ENCODE measurements around the gene ARAF. TPM values are rescaled to one million over a fixed set of nuclear protein-coding genes. Genes with fewer than 3 reads are reported as not detected.

Gene ARAF
- total and polyA plus RNA-seq, 2 of the 4 experiments (the other 2 are of a cell fraction) = 9.1 to 52.2 TPM

GRCh38 chrX:47568656-47569295 is 7.8 kb downstream of the ARAF start:
- Histone ChIP-seq H4K20me1 (ENCODE audit: insufficient read depth, low read length) (peaks cover 4% of the 10 kb centered on the region), H3K56ac (ENCODE audit: extremely low read depth, insufficient read depth, low read length) (no peak overlapping the region), H3K4me1 (ENCODE audit: control insufficient read depth, insufficient read depth, low read length) (peaks cover 9% of the 10 kb centered on the region), H3K18ac (ENCODE audit: low read depth, low read length) (no peak overlapping the region), H3K36me3 (ENCODE audit: control insufficient read depth, insufficient read depth, low read length) (peaks cover 37% of the 10 kb centered on the region), H2BK120ac (ENCODE audit: low read depth, low read length) (no peak overlapping the region), H2BK15ac (ENCODE audit: low read depth, low read length) (no peak overlapping the region), H3K9me3 (ENCODE audit: control insufficient read depth, insufficient read depth, low read length) (no peaks in the 10 kb centered on the region; the same call in 1 of the 2 replicates), H3K14ac (replicated peaks; ENCODE audit: low read depth, low read length) (no peak overlapping the region), H3K9me1 (ENCODE audit: insufficient read depth, low read length) (peaks cover 3% of the 10 kb centered on the region; the same call in 1 of the 2 replicates), H3K27ac (ENCODE audit: insufficient read depth, low read length) (no peak overlapping the region), H3K9ac (ENCODE audit: low read depth, low read length) (no peak overlapping the region), H3K27me3 (ENCODE audit: control insufficient read depth, insufficient read depth, low read length) (no peaks in the 10 kb centered on the region), H2AK9ac (replicated peaks; ENCODE audit: low read depth, low read length, poor library complexity) (no peak overlapping the region), H4K91ac (ENCODE audit: insufficient read depth, low read depth, low read length) (no peak overlapping the region), H2AFZ (replicated peaks; ENCODE audit: low read length, poor library complexity) (no peak overlapping the region), H4K8ac (ENCODE audit: low read depth in 2 of 2, low read length in 2 of 2) (no peak overlapping the region), H2AK5ac (ENCODE audit: low read depth, low read length) (no peak overlapping the region), H4K5ac (ENCODE audit: low read depth, low read length) (no peak overlapping the region), H3K79me1 (ENCODE audit: low read depth in 1 of 2, low read length in 2 of 2) (peaks cover 0 to 16% of the 10 kb centered on the region in 2 experiments; a peak in 2 of 4 replicates), H3K4me3 (ENCODE audit: insufficient read depth, low read depth, low read length) (no peak overlapping the region), H3K4me2 (ENCODE audit: low read depth, low read length) (no peak overlapping the region), H3K4ac (ENCODE audit: low read depth, low read length) (no peak overlapping the region), H2BK5ac (ENCODE audit: low read depth, low read length, poor library complexity, severe bottlenecking) (no peak overlapping the region), H2BK20ac (ENCODE audit: low read depth, low read length) (no peak overlapping the region), H3K23ac (ENCODE audit: low read depth, low read length) (no peak overlapping the region)
- TF ChIP-seq RFX5 (IDR thresholded peaks at IDR 0.05; ENCODE audit: low read depth, low read length) (no peak), RAD21 (IDR thresholded peaks at IDR 0.05; ENCODE audit: low read length) (no peak), CTCF (conservative IDR thresholded peaks at IDR 0.05; ENCODE audit: low read depth, low read length) (peak; percentile 33; the same call in 1 of the 2 replicates), CEBPB (IDR thresholded peaks at IDR 0.05; ENCODE audit: low read depth, low read length) (no peak)
- CTCF ChIA-PET = no interaction called here
- DNase-seq (no peak), ATAC-seq (ENCODE audit: low read depth) (no peak)
- in situ Hi-C loops (cut with MboI; ENCODE audit: low sequenced_read_pairs) (no loop called here), dilution Hi-C loops (cut with HindIII; ENCODE audit: low sequenced_read_pairs, unreplicated experiment) (no loop called here), intact Hi-C loops (cut with micrococcal nuclease) (no loop called here)
- POLR2A ChIA-PET (ENCODE audit: unreplicated experiment) = no interaction called here
- 87% methylated on average over 3 of the region's 13 CpGs; no CpG with 5 or more reads in 1 of the 2 experiments for WGBS, 2 experiments (ENCODE audit: extremely low coverage in 2 of 2, insufficient read length in 1 of 2)
- no TSS peak for BruUV-seq (replicated peaks)
